GM12875 (cell line): ENCODE results near the gene VSTM4.

Experiments used
- H3K4me3 ChIP-seq: one replicate; pipeline ENCODE4 v1.5.1; 2011; ENCODE audit warnings: low read depth, low read length, control low read depth
- CTCF ChIP-seq: IDR thresholded peaks from 2 replicates; pipeline ENCODE4 v1.5.1; 2011; ENCODE audit warnings: low read depth, mild to moderate bottlenecking, control low read depth, inconsistent platforms, low read length, moderate library complexity, borderline replicate concordance; ENCODE audit not compliant: insufficient read depth

The VSTM4 gene

DNA sequence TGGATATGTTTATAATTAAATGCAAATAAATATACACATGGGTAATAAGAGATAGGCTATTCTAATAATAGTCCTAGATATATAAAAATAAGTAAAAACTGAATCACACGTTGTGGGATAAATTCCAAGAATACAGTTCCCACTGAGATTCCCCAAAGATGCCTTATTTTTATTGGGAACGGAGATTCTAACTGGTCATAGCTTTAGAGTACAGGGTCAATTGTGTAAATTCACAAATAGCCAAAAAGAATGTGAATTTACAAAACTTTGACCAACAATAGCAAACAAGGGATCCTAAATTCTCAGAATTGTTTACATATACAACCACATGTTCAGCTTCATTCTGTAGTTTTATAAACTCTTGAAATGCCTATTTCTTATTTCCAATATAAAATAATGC is 65.0 kb downstream of the VSTM4 start:
- H3K4me3 ChIP-seq: no peak overlapping the region
- TF ChIP-seq CTCF: no peak

GRCh38 chr10:49049660-49050059 is 65.7 kb downstream of the VSTM4 start:
- no peak overlapping the region for H3K4me3 ChIP-seq
- no peak for TF ChIP-seq CTCF

GRCh38 chr10:49047128-49047639 is 68.1 kb downstream of the VSTM4 start:
- no peak overlapping the region for H3K4me3 ChIP-seq
- TF ChIP-seq CTCF: no peak

DNA sequence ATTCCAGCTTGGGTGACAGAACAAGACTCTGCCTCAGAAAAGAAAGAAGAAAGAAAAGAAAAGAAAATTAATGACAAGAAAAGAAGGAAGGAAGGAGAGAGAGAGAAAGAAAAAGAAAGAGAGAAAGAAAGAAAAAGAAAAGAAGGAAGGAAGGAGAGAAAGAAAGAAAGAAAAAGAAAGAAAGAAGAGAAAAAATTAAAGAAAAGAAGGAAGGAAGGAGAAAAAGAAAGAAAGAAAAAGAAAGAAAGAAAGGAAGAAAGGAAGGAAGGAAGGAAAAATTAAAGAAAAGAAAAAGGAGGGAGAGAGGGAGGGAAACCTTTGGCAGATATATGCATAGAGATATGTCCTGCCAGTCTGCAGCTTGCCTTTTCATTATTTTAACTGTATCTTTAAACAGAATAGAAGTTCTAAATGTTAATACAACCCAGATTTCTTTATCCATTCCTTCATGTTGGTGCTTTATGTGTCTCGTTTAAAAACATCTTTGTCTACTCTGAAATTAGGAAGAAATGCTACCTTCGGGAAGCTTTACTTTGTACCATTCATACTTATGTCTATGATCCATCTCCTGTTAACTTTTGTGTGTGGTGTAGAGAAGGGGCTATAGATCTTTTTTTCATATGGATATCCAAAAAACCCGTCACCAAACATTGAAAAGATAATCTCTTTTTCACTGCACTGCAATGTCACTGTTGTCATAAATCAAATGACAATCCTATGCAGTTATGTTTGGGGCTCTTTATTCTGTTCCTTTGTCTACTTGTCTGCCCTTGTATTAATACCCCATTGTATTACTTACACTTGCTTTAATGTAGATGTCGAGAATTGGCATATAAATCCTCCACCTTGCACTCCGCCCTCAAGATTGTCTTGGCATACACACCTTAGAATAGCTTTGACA is 70.8 kb downstream of the VSTM4 start:
- no peak for TF ChIP-seq CTCF
- no peak overlapping the region for H3K4me3 ChIP-seq

DNA sequence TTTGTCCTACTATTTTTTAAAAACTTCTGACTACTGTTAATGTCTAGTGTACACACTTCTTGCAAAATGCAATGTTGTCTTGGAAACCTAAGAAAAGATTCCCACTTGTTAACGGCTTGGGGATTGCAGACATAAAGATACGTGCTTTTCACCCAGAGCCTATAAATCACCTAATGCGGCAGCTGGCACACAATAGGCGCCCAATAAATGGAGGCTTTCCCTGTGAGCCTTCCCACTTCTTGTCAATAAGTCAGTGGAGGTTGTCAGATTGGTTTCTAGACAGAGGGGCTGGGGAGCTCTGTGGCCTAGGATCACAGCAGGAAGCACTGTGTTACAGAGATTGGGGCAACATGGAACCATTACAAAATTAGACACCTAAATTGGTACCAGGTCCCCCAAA is 74.7 kb downstream of the VSTM4 start:
- no peak overlapping the region for H3K4me3 ChIP-seq
- TF ChIP-seq CTCF: no peak

DNA sequence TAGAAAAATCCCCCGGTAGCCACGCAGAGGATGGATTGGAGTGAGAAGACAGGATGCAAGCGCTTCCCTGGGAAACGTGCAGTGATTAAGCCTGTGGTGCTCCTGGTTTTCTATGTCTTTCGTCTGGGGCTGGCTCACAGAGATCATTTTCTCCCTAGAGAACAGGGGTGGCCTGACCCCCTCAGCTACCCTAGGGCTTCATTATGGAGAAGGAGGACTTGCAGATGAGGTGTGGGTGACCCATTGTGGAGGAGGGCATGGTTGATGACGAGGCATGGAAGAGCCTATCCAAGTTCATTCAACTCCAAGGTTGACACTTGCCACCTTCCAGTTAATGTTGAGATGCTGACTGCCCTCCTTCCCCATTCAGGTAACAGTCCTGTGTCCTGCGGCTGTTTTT is 75.9 kb downstream of the VSTM4 start:
- TF ChIP-seq CTCF: no peak
- no peak overlapping the region for H3K4me3 ChIP-seq

- H3K4me3 ChIP-seq: no peak overlapping the region
- TF ChIP-seq CTCF: no peak
These were observed 76.6 kb downstream of the VSTM4 start for GRCh38 chr10:49038711-49039110.
